MM.1S (cell line): Measurements from ENCODE around the gene CIZ1.
A peak's percentile ranks its signal among the peaks of the same experiment; 100 is the strongest.
"Not testable (repeated sequence)": the region's sequence is repeated elsewhere in the genome, so short reads cannot be mapped to it uniquely, and the experiment has no call there.

Experiments
- DNase-seq: peaks from one replicate; pipeline ENCODE4 v3.0.0-alpha.2; 2015
- H2AFZ ChIP-seq: fragments of 300-600 bp; sonication (generic); 2 replicates; pipeline ENCODE4 v1.6.0; 2016; ENCODE audit warnings: antibody characterized with exemption, low read length
- H3F3A ChIP-seq: fragments of 300-600 bp; sonication (generic); 2 replicates; pipeline ENCODE4 v1.6.1; 2016; ENCODE audit warnings: mild to moderate bottlenecking, antibody characterized with exemption, low read length, moderate library complexity, mixed read lengths; ENCODE audit not compliant: insufficient read depth
- H3K27ac ChIP-seq: fragments of 300-600 bp; sonication (generic); 2 replicates; pipeline ENCODE4 v1.5.1; 2016; ENCODE audit warnings: mild to moderate bottlenecking, low read length
- H3K27me3 ChIP-seq: fragments of 300-600 bp; sonication (generic); replicated peaks from 2 replicates; pipeline ENCODE4 v1.6.0; 2016; ENCODE audit warnings: low read length; ENCODE audit not compliant: insufficient read depth
- H3K36me3 ChIP-seq: fragments of 300-600 bp; sonication (generic); replicated peaks from 2 replicates; pipeline ENCODE4 v1.6.1; 2016; ENCODE audit warnings: mild to moderate bottlenecking, low read length, mixed read lengths; ENCODE audit not compliant: insufficient read depth
- H3K4me1 ChIP-seq: fragments of 300-600 bp; sonication (generic); 2 replicates; pipeline ENCODE4 v1.6.1; 2016; ENCODE audit warnings: low read length, mixed read lengths
- H3K4me2 ChIP-seq: fragments of 300-600 bp; sonication (generic); 2 replicates; pipeline ENCODE4 v1.6.0; 2016; ENCODE audit warnings: low read depth, low read length
- H3K4me3 ChIP-seq: fragments of 300-600 bp; sonication (generic); 2 replicates; pipeline ENCODE4 v1.5.1; 2016; ENCODE audit warnings: low read length, mixed read lengths
- H3K79me2 ChIP-seq: fragments of 300-600 bp; sonication (generic); 2 replicates; pipeline ENCODE4 v1.6.1; 2016; ENCODE audit warnings: mixed run types, low read length, mixed read lengths
- H3K9ac ChIP-seq: fragments of 300-600 bp; sonication (generic); 2 replicates; pipeline ENCODE4 v1.6.1; 2016; ENCODE audit warnings: low read length, mixed read lengths
- H3K9me2 ChIP-seq: fragments of 300-600 bp; sonication (generic); replicated peaks from 2 replicates; pipeline ENCODE4 v1.6.1; 2016; ENCODE audit warnings: mild to moderate bottlenecking, low read length, mixed read lengths; ENCODE audit not compliant: insufficient read depth
- H3K9me3 ChIP-seq: fragments of 300-600 bp; sonication (generic); replicated peaks from 2 replicates; pipeline ENCODE4 v1.6.1; 2016; ENCODE audit warnings: mild to moderate bottlenecking, low read length, mixed read lengths; ENCODE audit not compliant: insufficient read depth
- H4K20me1 ChIP-seq: fragments of 300-600 bp; sonication (generic); 2 replicates; pipeline ENCODE4 v1.6.1; 2016; ENCODE audit warnings: mild to moderate bottlenecking, low read length, moderate library complexity, mixed read lengths; ENCODE audit not compliant: insufficient read depth
- EZH2 ChIP-seq: fragments of 300-600 bp; sonication (generic); optimal IDR thresholded peaks from 2 replicates; pipeline ENCODE3; 2017; ENCODE audit warnings: low read depth, mild to moderate bottlenecking, antibody characterized with exemption, low read length, mixed read lengths
- EZH2phosphoT487 ChIP-seq: fragments of 300-600 bp; sonication (generic); IDR thresholded peaks from 2 replicates; pipeline ENCODE4 v1.6.1; 2018; ENCODE audit warnings: antibody characterized with exemption, low read length
- TF ChIP-seq, protein P1 (sequence below): fragments of 300-600 bp; sonication (generic); IDR thresholded peaks from 2 replicates; pipeline ENCODE4 v1.5.1; 2016; ENCODE audit warnings: antibody characterized with exemption, low read length, mixed read lengths

The CIZ1 gene

DNA sequence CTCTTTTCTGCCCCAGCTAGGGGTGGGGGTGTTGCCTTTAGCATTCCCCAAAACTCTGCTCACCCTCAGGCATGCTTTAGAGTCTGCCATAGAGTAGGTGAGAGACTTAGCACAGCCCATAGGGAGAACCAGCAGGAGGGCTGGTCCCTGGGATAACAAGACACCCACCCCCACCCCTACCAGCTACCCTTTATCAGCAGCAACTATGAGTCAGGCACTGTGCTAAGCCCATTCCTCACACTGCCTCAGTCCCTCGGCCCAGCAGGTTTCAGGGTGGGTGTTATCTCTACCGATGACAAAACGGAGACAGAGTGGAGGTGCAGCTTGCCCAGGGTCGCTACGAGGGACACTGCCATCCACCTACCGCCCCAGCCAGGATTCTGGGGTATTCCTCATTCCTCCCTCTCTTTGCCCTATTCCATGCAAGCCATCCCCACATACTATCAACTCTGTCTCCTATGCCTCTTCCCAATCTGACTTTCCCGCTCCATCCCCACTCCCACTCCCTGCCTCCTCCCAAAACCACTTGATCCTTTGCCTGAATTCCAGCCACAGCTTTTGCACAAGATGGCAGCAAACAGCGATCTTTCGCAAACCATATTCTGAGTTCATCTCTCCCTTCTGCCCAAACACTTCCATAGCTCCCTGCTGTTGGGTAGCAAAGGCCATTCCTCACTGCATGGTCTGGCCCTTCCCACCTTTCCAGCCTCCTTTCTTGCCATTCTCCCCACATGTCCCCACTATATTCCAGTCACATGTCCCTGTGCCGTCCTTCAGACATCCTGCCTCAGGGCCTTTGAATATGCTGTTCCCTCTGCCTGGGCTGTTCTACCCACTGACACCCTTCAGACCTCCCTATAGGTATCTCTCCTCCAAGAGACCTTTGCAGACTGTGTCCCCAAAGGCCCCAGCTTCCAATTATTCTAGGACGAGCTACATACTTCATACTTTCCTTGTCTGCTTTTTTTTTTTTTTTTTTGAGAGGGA is 5.1 kb downstream of the CIZ1 start:
- Histone ChIP-seq H3K9me3 (no peaks in the 10 kb centered on the region), H3K9me2 (no peaks in the 10 kb centered on the region), H3K27me3 (no peaks in the 10 kb centered on the region), H3K27ac (no peak overlapping the region), H3K9ac (no peak overlapping the region), H2AFZ (no peak overlapping the region), H3K4me1 (peaks cover 6% of the 10 kb centered on the region; the same call in 1 of the 2 replicates), H3K4me3 (no peak overlapping the region), H3K79me2 (peaks cover 17% of the 10 kb centered on the region), H4K20me1 (no peaks in the 10 kb centered on the region), H3K36me3 (no peaks in the 10 kb centered on the region), H3F3A (no peaks in the 10 kb centered on the region), H3K4me2 (no peak overlapping the region)
- TF ChIP-seq, protein P1, sequence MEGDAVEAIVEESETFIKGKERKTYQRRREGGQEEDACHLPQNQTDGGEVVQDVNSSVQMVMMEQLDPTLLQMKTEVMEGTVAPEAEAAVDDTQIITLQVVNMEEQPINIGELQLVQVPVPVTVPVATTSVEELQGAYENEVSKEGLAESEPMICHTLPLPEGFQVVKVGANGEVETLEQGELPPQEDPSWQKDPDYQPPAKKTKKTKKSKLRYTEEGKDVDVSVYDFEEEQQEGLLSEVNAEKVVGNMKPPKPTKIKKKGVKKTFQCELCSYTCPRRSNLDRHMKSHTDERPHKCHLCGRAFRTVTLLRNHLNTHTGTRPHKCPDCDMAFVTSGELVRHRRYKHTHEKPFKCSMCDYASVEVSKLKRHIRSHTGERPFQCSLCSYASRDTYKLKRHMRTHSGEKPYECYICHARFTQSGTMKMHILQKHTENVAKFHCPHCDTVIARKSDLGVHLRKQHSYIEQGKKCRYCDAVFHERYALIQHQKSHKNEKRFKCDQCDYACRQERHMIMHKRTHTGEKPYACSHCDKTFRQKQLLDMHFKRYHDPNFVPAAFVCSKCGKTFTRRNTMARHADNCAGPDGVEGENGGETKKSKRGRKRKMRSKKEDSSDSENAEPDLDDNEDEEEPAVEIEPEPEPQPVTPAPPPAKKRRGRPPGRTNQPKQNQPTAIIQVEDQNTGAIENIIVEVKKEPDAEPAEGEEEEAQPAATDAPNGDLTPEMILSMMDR: no peak
- no peak for TF ChIP-seq EZH2phosphoT487
- no peak for TF ChIP-seq EZH2
- DNase-seq: no peak

DNA sequence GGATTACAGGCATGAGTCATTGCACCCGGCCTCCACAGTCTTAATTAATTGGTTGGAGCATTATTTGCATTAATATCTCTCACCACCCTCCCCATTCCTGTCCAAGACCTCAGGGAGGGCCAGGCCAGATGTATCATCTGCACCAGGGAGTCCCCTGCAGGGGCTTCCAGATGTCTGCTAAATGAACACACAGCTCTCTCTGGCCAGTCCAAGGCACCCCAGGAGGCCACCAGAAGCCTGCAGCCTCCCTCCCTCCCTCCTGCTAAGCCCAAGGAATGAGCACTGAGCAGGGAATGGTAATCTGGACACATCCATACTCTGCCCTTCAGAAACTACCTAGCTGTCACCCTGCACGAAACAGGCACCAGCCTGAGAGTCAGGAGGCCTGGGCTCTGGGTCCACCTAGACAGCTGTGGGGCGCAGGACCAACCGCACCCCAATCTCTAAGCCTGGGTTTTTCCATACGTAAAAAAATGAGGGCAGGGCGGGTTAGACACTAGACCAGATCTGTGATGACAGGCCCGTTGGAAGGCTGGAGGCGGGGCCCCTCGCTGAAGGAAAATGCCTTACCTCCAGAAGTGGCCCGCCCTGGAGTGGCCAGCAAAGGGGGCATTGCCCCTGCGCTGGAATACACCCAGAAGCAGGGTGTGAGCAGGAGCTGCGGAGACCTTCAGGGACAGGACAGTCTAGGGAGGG is 8.3 kb downstream of the CIZ1 start:
- TF ChIP-seq, protein P1: no peak
- no peak for TF ChIP-seq EZH2
- no peak for TF ChIP-seq EZH2phosphoT487
- Histone ChIP-seq H3K4me3 (no peak overlapping the region), H3F3A (no peaks in the 10 kb centered on the region), H3K9me2 (no peaks in the 10 kb centered on the region), H3K36me3 (no peaks in the 10 kb centered on the region), H4K20me1 (0 out of 2 replicates have a peak, but pooled peaks cover 3% of the 10 kb centered on the region), H3K27me3 (no peaks in the 10 kb centered on the region), H3K9me3 (no peaks in the 10 kb centered on the region), H3K27ac (no peak overlapping the region), H2AFZ (no peak overlapping the region), H3K4me2 (no peak overlapping the region), H3K9ac (no peak overlapping the region), H3K79me2 (no peaks in the 10 kb centered on the region), H3K4me1 (no peaks in the 10 kb centered on the region)
- DNase-seq: no peak

DNA sequence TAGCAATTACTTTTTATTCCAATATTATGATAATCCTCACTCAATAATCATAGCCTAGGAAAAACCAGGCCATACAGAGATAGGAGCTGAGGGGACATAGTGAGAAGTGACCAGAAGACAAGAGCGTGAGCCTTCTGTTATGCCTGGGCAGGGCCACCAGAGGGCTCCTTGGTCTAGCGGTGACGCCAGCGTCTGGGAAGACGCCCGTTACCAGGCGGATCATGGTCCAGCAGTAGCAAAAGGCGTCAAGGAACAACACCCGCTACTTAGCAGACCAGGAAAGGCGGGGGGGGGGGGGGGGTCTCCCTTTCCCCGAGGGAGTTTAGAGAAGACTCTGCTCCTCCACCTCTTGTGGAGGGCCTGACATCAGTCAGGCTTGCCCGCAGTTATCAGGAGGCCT is 9.9 kb downstream of the CIZ1 start:
- not testable (repeated sequence) for DNase-seq, H3K9me3 ChIP-seq, H3K36me3 ChIP-seq

More for the DNA sequence above, 9.9 kb downstream of the CIZ1 start:
- TF ChIP-seq, protein P1: 0 out of 2 replicates have a peak, but pooled peaks have one; percentile 5
- H3K4me3 ChIP-seq, H3K9ac ChIP-seq, H3K4me2 ChIP-seq, H3K79me2 ChIP-seq, H2AFZ ChIP-seq, H4K20me1 ChIP-seq, H3K27ac ChIP-seq, H3K4me1 ChIP-seq, H3F3A ChIP-seq, H3K27me3 ChIP-seq, H3K9me2 ChIP-seq: not testable (repeated sequence)
